Measurements from ENCODE around the gene PPP1R1B. TPM values are rescaled to one million over a fixed set of nuclear protein-coding genes. Genes with fewer than 3 reads are reported as not detected.

The PPP1R1B gene
- polyA plus RNA-seq, 1 donor (not counting 4 experiments of a cell fraction or from before 2014, with no cell fraction given) = 0.18 TPM

DNA sequence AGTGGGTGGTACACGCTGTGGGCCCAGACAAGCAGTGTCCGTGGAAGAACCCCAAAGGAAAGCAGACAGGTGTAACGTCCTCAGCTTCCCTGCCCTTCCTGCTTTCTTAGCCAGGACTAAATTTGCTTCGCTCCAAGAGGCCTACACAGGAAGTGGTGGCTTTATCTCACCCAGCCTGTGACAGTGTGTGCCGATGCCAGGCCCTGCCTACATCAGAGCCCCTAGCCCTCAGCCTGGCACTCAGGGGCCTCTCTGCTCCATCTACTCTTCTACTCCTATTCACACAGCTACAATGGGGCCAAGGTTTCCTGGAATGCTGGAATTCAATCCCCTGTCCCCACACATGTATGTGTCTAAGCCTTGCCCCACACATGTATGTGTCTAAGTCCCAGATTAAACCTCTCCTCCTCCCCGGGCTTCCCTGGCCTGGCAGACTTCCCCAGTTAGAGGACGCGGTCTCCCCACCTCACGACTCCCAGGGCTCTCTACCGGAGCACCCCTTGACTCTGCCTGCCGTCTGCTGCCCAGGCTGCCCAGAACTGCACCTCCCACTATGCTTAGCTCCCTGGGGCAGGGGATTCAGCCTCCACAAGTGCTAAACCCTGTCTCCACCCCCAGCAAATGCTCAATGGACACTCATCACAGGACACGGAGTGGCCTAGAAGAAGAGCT lies 52.9 kb downstream of the PPP1R1B start:
- no peaks in the 10 kb centered on the region for H4K20me1 ChIP-seq (ENCODE audit: control insufficient read depth, extremely low read depth, insufficient read depth, low read length)
- no peak overlapping the region for H3K4me3 ChIP-seq (ENCODE audit: control insufficient read depth in 2 of 3, extremely low read depth in 1 of 3, insufficient read depth in 2 of 3, low read depth in 1 of 3, low read length in 3 of 3)
- DNase-seq (ENCODE audit: low read depth, low spot score) (no peak), FAIRE-seq (no peak)
- no peaks in the 10 kb centered on the region for H3K36me3 ChIP-seq (ENCODE audit: control insufficient read depth in 2 of 2, extremely low read depth in 1 of 2, insufficient read depth in 2 of 2, low read length in 2 of 2)
- no peak overlapping the region for H3K9ac ChIP-seq (ENCODE audit: control insufficient read depth, extremely low read depth, insufficient read depth, low read length)
- H2AFZ ChIP-seq (ENCODE audit: control insufficient read depth, low read length) = no peak overlapping the region
- H3K9me3 ChIP-seq (ENCODE audit: control insufficient read depth, low read depth, low read length) = no peaks in the 10 kb centered on the region
- no peaks in the 10 kb centered on the region for H3K4me1 ChIP-seq (ENCODE audit: control insufficient read depth, extremely low read depth, insufficient read depth, low read length)
- dilution Hi-C loops (cut with MboI; ENCODE audit: extremely low pct_ligation_motif_present, low sequenced_read_pairs) = no loop called here
- no peak overlapping the region for H3K27ac ChIP-seq (ENCODE audit: control insufficient read depth, insufficient read depth, low read length)
- no peaks in the 10 kb centered on the region for H3K9me1 ChIP-seq (ENCODE audit: control insufficient read depth, extremely low read depth, insufficient read depth, low read length)
- TF ChIP-seq, protein P1, sequence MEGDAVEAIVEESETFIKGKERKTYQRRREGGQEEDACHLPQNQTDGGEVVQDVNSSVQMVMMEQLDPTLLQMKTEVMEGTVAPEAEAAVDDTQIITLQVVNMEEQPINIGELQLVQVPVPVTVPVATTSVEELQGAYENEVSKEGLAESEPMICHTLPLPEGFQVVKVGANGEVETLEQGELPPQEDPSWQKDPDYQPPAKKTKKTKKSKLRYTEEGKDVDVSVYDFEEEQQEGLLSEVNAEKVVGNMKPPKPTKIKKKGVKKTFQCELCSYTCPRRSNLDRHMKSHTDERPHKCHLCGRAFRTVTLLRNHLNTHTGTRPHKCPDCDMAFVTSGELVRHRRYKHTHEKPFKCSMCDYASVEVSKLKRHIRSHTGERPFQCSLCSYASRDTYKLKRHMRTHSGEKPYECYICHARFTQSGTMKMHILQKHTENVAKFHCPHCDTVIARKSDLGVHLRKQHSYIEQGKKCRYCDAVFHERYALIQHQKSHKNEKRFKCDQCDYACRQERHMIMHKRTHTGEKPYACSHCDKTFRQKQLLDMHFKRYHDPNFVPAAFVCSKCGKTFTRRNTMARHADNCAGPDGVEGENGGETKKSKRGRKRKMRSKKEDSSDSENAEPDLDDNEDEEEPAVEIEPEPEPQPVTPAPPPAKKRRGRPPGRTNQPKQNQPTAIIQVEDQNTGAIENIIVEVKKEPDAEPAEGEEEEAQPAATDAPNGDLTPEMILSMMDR (optimal IDR thresholded peaks at IDR 0.05 in 1 of 3, IDR thresholded peaks at IDR 0.05 in 1 of 3, conservative IDR thresholded peaks at IDR 0.05 in 1 of 3; ENCODE audit: extremely low read depth in 1 of 3, insufficient read depth in 2 of 3, low read length in 3 of 3) = no peak
- TF ChIP-seq EZH2 (IDR thresholded peaks at IDR 0.05; ENCODE audit: low read length) = no peak
- no peaks in the 10 kb centered on the region for H3K27me3 ChIP-seq (ENCODE audit: control insufficient read depth, extremely low read depth, insufficient read depth, low read length)
- no peak overlapping the region for H3K4me2 ChIP-seq (ENCODE audit: control insufficient read depth, extremely low read depth, insufficient read depth, low read depth, low read length)
- no peaks in the 10 kb centered on the region for H3K79me2 ChIP-seq (ENCODE audit: control insufficient read depth, insufficient read depth, low read length)

DNA sequence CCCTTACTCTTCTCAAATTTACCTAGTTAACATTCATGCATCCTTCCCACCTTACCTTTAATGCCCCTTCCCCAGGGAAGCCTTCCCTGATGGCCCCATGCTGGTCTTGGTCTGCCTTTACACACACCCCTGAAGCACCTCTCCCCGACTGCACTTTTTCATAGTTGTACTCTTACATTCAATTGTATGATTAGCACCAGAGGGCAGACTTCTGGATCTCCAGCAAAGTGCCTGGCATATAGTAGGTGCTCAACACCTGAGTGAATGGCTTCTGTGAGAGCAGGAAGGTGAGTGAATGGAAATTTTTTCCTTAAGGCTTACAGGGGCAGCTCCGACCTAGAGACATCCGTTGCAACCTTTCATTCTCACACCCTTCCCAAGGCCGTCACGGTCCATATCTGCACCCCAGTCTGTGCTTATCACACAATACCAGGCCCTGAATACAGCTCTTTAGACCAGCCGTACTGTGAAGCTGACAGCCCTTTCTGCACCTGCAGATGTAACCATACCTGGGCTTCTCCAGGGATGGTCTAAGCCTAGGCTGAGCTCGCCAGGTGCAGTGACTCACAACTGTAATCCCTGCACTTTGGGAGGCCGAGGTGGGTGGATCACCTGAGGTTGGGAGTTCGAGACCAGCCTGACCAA lies 56.7 kb downstream of the PPP1R1B start:
- no peak overlapping the region for H2AFZ ChIP-seq (ENCODE audit: control insufficient read depth, low read length)
- no peaks in the 10 kb centered on the region for H3K9me3 ChIP-seq (ENCODE audit: control insufficient read depth, low read depth, low read length)
- H3K79me2 ChIP-seq (ENCODE audit: control insufficient read depth, insufficient read depth, low read length) = no peaks in the 10 kb centered on the region
- TF ChIP-seq, protein P1 (optimal IDR thresholded peaks at IDR 0.05 in 1 of 3, IDR thresholded peaks at IDR 0.05 in 1 of 3, conservative IDR thresholded peaks at IDR 0.05 in 1 of 3; ENCODE audit: extremely low read depth in 1 of 3, insufficient read depth in 2 of 3, low read length in 3 of 3) = no peak
- no peak for TF ChIP-seq EZH2 (IDR thresholded peaks at IDR 0.05; ENCODE audit: low read length)
- peaks cover 4% of the 10 kb centered on the region for H3K4me1 ChIP-seq (ENCODE audit: control insufficient read depth, extremely low read depth, insufficient read depth, low read length)
- no peaks in the 10 kb centered on the region for H3K9me1 ChIP-seq (ENCODE audit: control insufficient read depth, extremely low read depth, insufficient read depth, low read length)
- no peak overlapping the region for H3K27ac ChIP-seq (ENCODE audit: control insufficient read depth, insufficient read depth, low read length)
- DNase-seq (ENCODE audit: low read depth, low spot score) (no peak), FAIRE-seq (no peak)
- no peaks in the 10 kb centered on the region for H3K36me3 ChIP-seq (ENCODE audit: control insufficient read depth in 2 of 2, extremely low read depth in 1 of 2, insufficient read depth in 2 of 2, low read length in 2 of 2)
- no peak overlapping the region for H3K4me3 ChIP-seq (ENCODE audit: control insufficient read depth in 2 of 3, extremely low read depth in 1 of 3, insufficient read depth in 2 of 3, low read depth in 1 of 3, low read length in 3 of 3)
- dilution Hi-C loops (cut with MboI; ENCODE audit: extremely low pct_ligation_motif_present, low sequenced_read_pairs) = no loop called here
- no peak overlapping the region for H3K4me2 ChIP-seq (ENCODE audit: control insufficient read depth, extremely low read depth, insufficient read depth, low read depth, low read length)
- H3K9ac ChIP-seq (ENCODE audit: control insufficient read depth, extremely low read depth, insufficient read depth, low read length) = no peak overlapping the region
- H3K27me3 ChIP-seq (ENCODE audit: control insufficient read depth, extremely low read depth, insufficient read depth, low read length) = no peaks in the 10 kb centered on the region
- H4K20me1 ChIP-seq (ENCODE audit: control insufficient read depth, extremely low read depth, insufficient read depth, low read length) = no peaks in the 10 kb centered on the region
